Neuronal stem cell (in vitro differentiated cells): Measurements from ENCODE around the gene DRAM1.

Experiments used
- DNase-seq: peaks from one replicate; pipeline ENCODE4 v3.0.0-alpha.2; 2013; ENCODE audit warnings: low spot score
- H2AFZ ChIP-seq: one replicate; pipeline ENCODE4 v1.6.1; 2013; ENCODE audit warnings: mild to moderate bottlenecking, low read length, inconsistent platforms
- H2AK5ac ChIP-seq: 2 replicates; pipeline ENCODE4 v1.6.1; 2013; ENCODE audit warnings: low read depth, mild to moderate bottlenecking, inconsistent platforms, low read length, moderate library complexity, mixed read lengths
- H2BK120ac ChIP-seq: 2 replicates; pipeline ENCODE4 v1.6.1; 2013; ENCODE audit warnings: low read depth, mild to moderate bottlenecking, inconsistent platforms, low read length, moderate library complexity, mixed read lengths
- H2BK12ac ChIP-seq: one replicate; pipeline ENCODE4 v1.6.1; 2013; ENCODE audit warnings: low read length, inconsistent platforms
- H2BK15ac ChIP-seq: 2 replicates; pipeline ENCODE4 v1.6.1; 2013; ENCODE audit warnings: mild to moderate bottlenecking, low read length, inconsistent platforms, mixed read lengths
- H2BK5ac ChIP-seq: one replicate; pipeline ENCODE4 v1.6.1; 2013; ENCODE audit warnings: inconsistent platforms, mild to moderate bottlenecking, low read length, moderate library complexity
- H3K14ac ChIP-seq: one replicate; pipeline ENCODE4 v1.6.1; 2013; ENCODE audit warnings: low read length, inconsistent platforms
- H3K18ac ChIP-seq: 2 replicates; pipeline ENCODE4 v1.6.1; 2013; ENCODE audit warnings: low read length, inconsistent platforms
- H3K23ac ChIP-seq: 2 replicates; pipeline ENCODE4 v1.6.1; 2013; ENCODE audit warnings: low read depth, mild to moderate bottlenecking, mixed read lengths, low read length, inconsistent platforms; ENCODE audit not compliant: poor library complexity
- H3K27ac ChIP-seq: replicated peaks from 3 replicates; pipeline ENCODE4 v1.5.1; 2013; ENCODE audit warnings: low read length, inconsistent platforms
- H3K27me3 ChIP-seq, 3 experiments: 2 replicates each; pipeline ENCODE4 v1.6.1; 2013; ENCODE audit warnings: low read length in 3 of 3, mild to moderate bottlenecking in 2 of 3, inconsistent platforms in 1 of 3, low read depth in 1 of 3, mixed read lengths in 1 of 3, moderate library complexity in 1 of 3; ENCODE audit not compliant: control insufficient read depth in 3 of 3, insufficient read depth in 3 of 3
- H3K36me3 ChIP-seq, 2 donors: replicated peaks in 1 of 2; 2 replicates each; pipeline ENCODE4 v1.6.1; 2013; ENCODE audit warnings: low read length in 2 of 2; ENCODE audit not compliant: control insufficient read depth in 2 of 2, insufficient read depth in 2 of 2
- H3K4ac ChIP-seq: 2 replicates; pipeline ENCODE4 v1.6.1; 2013; ENCODE audit warnings: inconsistent platforms, mild to moderate bottlenecking, low read length, moderate library complexity
- H3K4me1 ChIP-seq, 2 donors: 1 replicate in 1 of 2; 2 replicates in 1 of 2; pipeline ENCODE4 v1.6.1; 2013; ENCODE audit warnings: low read length in 2 of 2, low read depth in 1 of 2; ENCODE audit not compliant: control insufficient read depth in 2 of 2, insufficient read depth in 1 of 2
- H3K4me2 ChIP-seq: one replicate; pipeline ENCODE4 v1.6.1; 2013; ENCODE audit warnings: mild to moderate bottlenecking, low read length, inconsistent platforms; ENCODE audit not compliant: insufficient read depth, poor library complexity, severe bottlenecking
- H3K4me3 ChIP-seq, 2 donors: 2 replicates each; pipeline ENCODE4 v1.5.1; 2013; ENCODE audit warnings: low read length in 2 of 2, mild to moderate bottlenecking in 2 of 2, inconsistent platforms in 1 of 2, moderate library complexity in 1 of 2
- H3K79me1 ChIP-seq: one replicate; pipeline ENCODE4 v1.6.1; 2013; ENCODE audit warnings: low read depth, mild to moderate bottlenecking, inconsistent platforms, low read length, moderate library complexity
- H3K9ac ChIP-seq: one replicate; pipeline ENCODE4 v1.6.1; 2013; ENCODE audit warnings: mild to moderate bottlenecking, low read depth, low read length, inconsistent platforms; ENCODE audit not compliant: poor library complexity
- H3K9me3 ChIP-seq, 2 donors: replicated peaks in 1 of 2; 2 replicates each; pipeline versions ENCODE3 to v1.6.1; 2013; ENCODE audit warnings: low read length in 2 of 2, mild to moderate bottlenecking in 2 of 2, inconsistent platforms in 1 of 2, low read depth in 1 of 2, mixed read lengths in 1 of 2, moderate library complexity in 1 of 2; ENCODE audit not compliant: control insufficient read depth in 2 of 2, insufficient read depth in 1 of 2
- H4K8ac ChIP-seq: one replicate; pipeline ENCODE4 v1.6.1; 2013; ENCODE audit warnings: low read depth, mild to moderate bottlenecking, inconsistent platforms, low read length, moderate library complexity
- H4K91ac ChIP-seq: one replicate; pipeline ENCODE4 v1.6.1; 2013; ENCODE audit warnings: low read length, low read depth, mild to moderate bottlenecking, inconsistent platforms; ENCODE audit not compliant: poor library complexity
- WGBS, 2 donors: extraction: QIAGEN DNeasy Blood & Tissue Kit; methylation state at CpG; one replicate each; pipeline ENCODE4 v1.1.7; 2013; ENCODE audit warnings: missing lambda C conversion rate in 2 of 2, mixed read lengths in 1 of 2; ENCODE audit not compliant: insufficient read length in 2 of 2, insufficient replicate concordance in 1 of 2; ENCODE audit errors: extremely low coverage in 2 of 2; 5-methylcytosine and 5-hydroxymethylcytosine counted together

Gene DRAM1

GRCh38 chr12:101945369-101946232, 68.2 kb downstream of the DRAM1 start:
- Histone ChIP-seq H2AFZ (no peak overlapping the region), H3K4me3 (no peak overlapping the region), H2BK5ac (no peak overlapping the region), H4K8ac (no peak overlapping the region), H3K9me3 (no peaks in the 10 kb centered on the region), H3K79me1 (no peaks in the 10 kb centered on the region), H2BK12ac (no peak overlapping the region), H3K4me1 (no peaks in the 10 kb centered on the region), H2BK15ac (no peak overlapping the region), H3K14ac (no peak overlapping the region), H3K27ac (no peak overlapping the region), H4K91ac (no peak overlapping the region), H3K23ac (no peak overlapping the region), H2BK120ac (no peak overlapping the region), H3K18ac (no peak overlapping the region), H3K4me2 (no peak overlapping the region), H3K36me3 (no peaks in the 10 kb centered on the region), H3K9ac (no peak overlapping the region), H3K4ac (no peak overlapping the region), H2AK5ac (no peak overlapping the region), H3K27me3 (no peaks in the 10 kb centered on the region)
- WGBS, 2 donors: no CpG with 5 or more reads among the region's 15 CpGs
- no peak for DNase-seq

- no peaks in the 10 kb centered on the region for H3K4me1 ChIP-seq
- H3K9ac ChIP-seq: no peak overlapping the region
- H2AFZ ChIP-seq: no peak overlapping the region
- no peak overlapping the region for H3K18ac ChIP-seq
- no peak overlapping the region for H2BK5ac ChIP-seq
- no peak overlapping the region for H4K8ac ChIP-seq
- no peaks in the 10 kb centered on the region for H3K9me3 ChIP-seq
- H3K36me3 ChIP-seq: no peaks in the 10 kb centered on the region
- no peak overlapping the region for H2AK5ac ChIP-seq
- no peak overlapping the region for H3K14ac ChIP-seq
- no CpG with 5 or more reads among the region's 1 CpG for WGBS, 2 donors
- no peak overlapping the region for H2BK12ac ChIP-seq
- no peak for DNase-seq
- H3K79me1 ChIP-seq: no peaks in the 10 kb centered on the region
- no peak overlapping the region for H3K4me2 ChIP-seq
- no peak overlapping the region for H4K91ac ChIP-seq
- H3K27ac ChIP-seq: no peak overlapping the region
- no peak overlapping the region for H3K4ac ChIP-seq
- H3K4me3 ChIP-seq: no peak overlapping the region
- no peak overlapping the region for H2BK120ac ChIP-seq
- no peak overlapping the region for H3K23ac ChIP-seq
- H3K27me3 ChIP-seq: no peaks in the 10 kb centered on the region
- no peak overlapping the region for H2BK15ac ChIP-seq
Observed at GRCh38 chr12:101946233-101946611, 68.8 kb downstream of the DRAM1 start.

GRCh38 chr12:101947316-101947715, 69.9 kb downstream of the DRAM1 start:
- H4K8ac ChIP-seq: no peak overlapping the region
- H2AFZ ChIP-seq: no peak overlapping the region
- H3K4ac ChIP-seq: no peak overlapping the region
- no peak overlapping the region for H3K9ac ChIP-seq
- H2BK5ac ChIP-seq: no peak overlapping the region
- H3K79me1 ChIP-seq: no peaks in the 10 kb centered on the region
- H3K23ac ChIP-seq: no peak overlapping the region
- no peak overlapping the region for H3K14ac ChIP-seq
- H3K27me3 ChIP-seq: no peaks in the 10 kb centered on the region
- no CpG with 5 or more reads among the region's 1 CpG for WGBS, 2 donors
- H3K36me3 ChIP-seq: no peaks in the 10 kb centered on the region
- no peaks in the 10 kb centered on the region for H3K9me3 ChIP-seq
- H2BK15ac ChIP-seq: no peak overlapping the region
- H4K91ac ChIP-seq: no peak overlapping the region
- H3K4me3 ChIP-seq: no peak overlapping the region
- no peak overlapping the region for H3K27ac ChIP-seq
- no peak overlapping the region for H3K18ac ChIP-seq
- no peaks in the 10 kb centered on the region for H3K4me1 ChIP-seq
- H3K4me2 ChIP-seq: no peak overlapping the region
- no peak overlapping the region for H2BK120ac ChIP-seq
- H2BK12ac ChIP-seq: no peak overlapping the region
- no peak for DNase-seq
- H2AK5ac ChIP-seq: no peak overlapping the region

- no peak overlapping the region for H3K4me3 ChIP-seq
- no peak overlapping the region for H3K14ac ChIP-seq
- no peak overlapping the region for H2BK120ac ChIP-seq
- no peak overlapping the region for H3K4ac ChIP-seq
- no peak overlapping the region for H2BK15ac ChIP-seq
- no peaks in the 10 kb centered on the region for H3K9me3 ChIP-seq
- no peak overlapping the region for H4K8ac ChIP-seq
- DNase-seq: no peak
- H3K79me1 ChIP-seq: no peaks in the 10 kb centered on the region
- H3K4me1 ChIP-seq: peaks cover 0 to 1% of the 10 kb centered on the region in 2 donors
- H3K36me3 ChIP-seq: no peaks in the 10 kb centered on the region
- H3K23ac ChIP-seq: no peak overlapping the region
- WGBS, 2 donors: no CpG with 5 or more reads among the region's 3 CpGs
- no peak overlapping the region for H3K27ac ChIP-seq
- no peak overlapping the region for H2AK5ac ChIP-seq
- no peak overlapping the region for H3K4me2 ChIP-seq
- H3K27me3 ChIP-seq: no peaks in the 10 kb centered on the region
- no peak overlapping the region for H2BK12ac ChIP-seq
- H3K9ac ChIP-seq: no peak overlapping the region
- H2AFZ ChIP-seq: no peak overlapping the region
- H2BK5ac ChIP-seq: no peak overlapping the region
- H4K91ac ChIP-seq: no peak overlapping the region
- H3K18ac ChIP-seq: no peak overlapping the region
Observed at GRCh38 chr12:101948365-101948764, 71.0 kb downstream of the DRAM1 start.
